ENCODE results near the gene APOL1.

DNA sequence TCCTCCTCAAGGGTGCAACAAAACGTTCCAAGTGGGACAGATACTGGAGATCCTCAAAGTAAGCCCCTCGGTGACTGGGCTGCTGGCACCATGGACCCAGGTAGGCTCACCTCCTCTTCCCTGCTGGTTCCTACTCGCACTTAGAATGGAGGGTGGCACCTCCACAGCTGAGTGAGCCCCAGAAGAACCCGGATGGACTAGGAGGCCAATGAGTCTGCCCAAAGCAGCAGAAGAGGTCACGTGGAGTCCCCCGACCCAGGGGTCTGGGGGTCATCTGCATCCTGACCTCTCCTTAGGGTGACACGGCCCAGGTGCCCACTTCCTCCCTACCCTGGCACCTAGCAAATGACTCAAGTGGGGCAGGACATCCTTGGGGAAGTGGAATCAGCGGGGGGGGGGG lies 4.4 kb downstream of the APOL1 start:
- no peak for TF ChIP-seq POLR2A (IDR thresholded peaks at IDR 0.05; ENCODE audit: low read depth, low read length)
- TF ChIP-seq, protein P1, sequence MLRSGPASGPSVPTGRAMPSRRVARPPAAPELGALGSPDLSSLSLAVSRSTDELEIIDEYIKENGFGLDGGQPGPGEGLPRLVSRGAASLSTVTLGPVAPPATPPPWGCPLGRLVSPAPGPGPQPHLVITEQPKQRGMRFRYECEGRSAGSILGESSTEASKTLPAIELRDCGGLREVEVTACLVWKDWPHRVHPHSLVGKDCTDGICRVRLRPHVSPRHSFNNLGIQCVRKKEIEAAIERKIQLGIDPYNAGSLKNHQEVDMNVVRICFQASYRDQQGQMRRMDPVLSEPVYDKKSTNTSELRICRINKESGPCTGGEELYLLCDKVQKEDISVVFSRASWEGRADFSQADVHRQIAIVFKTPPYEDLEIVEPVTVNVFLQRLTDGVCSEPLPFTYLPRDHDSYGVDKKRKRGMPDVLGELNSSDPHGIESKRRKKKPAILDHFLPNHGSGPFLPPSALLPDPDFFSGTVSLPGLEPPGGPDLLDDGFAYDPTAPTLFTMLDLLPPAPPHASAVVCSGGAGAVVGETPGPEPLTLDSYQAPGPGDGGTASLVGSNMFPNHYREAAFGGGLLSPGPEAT (IDR thresholded peaks at IDR 0.05; ENCODE audit: low read depth), result no peak
- TF ChIP-seq POLR2AphosphoS5 (IDR thresholded peaks at IDR 0.05; ENCODE audit: low read length), result no peak
- no peak for TF ChIP-seq CEBPB (IDR thresholded peaks at IDR 0.05; ENCODE audit: borderline replicate concordance in 1 of 2, low read depth in 2 of 2, low read length in 2 of 2)
- TF ChIP-seq JUND (IDR thresholded peaks at IDR 0.05; ENCODE audit: low read depth, low read length), result no peak
- no peak for TF ChIP-seq EED (IDR thresholded peaks at IDR 0.05; ENCODE audit: low read depth)
- TF ChIP-seq MAX (IDR thresholded peaks at IDR 0.05; ENCODE audit: low read depth, low read length), result no peak
- TF ChIP-seq ZNF24 (IDR thresholded peaks at IDR 0.05), result no peak
- TF ChIP-seq NFYB (IDR thresholded peaks at IDR 0.05; ENCODE audit: insufficient read depth, low read depth, low read length), result no peak
- no peak for TF ChIP-seq BCL3 (IDR thresholded peaks at IDR 0.05; ENCODE audit: borderline replicate concordance, insufficient read depth, low read depth, low read length, poor library complexity, severe bottlenecking)
